SK-N-SH (cell line): ENCODE results near the gene TMEM132E. TPM values are rescaled to one million over a fixed set of nuclear protein-coding genes. Genes with fewer than 3 reads are reported as not detected.

Experiments used
- CTCF ChIA-PET: fragments of 300-600, 350-600 bp; formaldehyde crosslinking; extraction: SDS; loops from one replicate; lab custom pipeline; 2021; lab: Yijun Ruan, JAX
- POLR2A ChIA-PET: fragments of 350-600 bp; sonication (Branson Sonifier 250); formaldehyde crosslinking; extraction: SDS; loops from one replicate; lab custom pipeline; 2020; ENCODE audit warnings: antibody characterized with exemption, inconsistent platforms; lab: Yijun Ruan, JAX
- DNase-seq: peaks from one replicate; pipeline ENCODE4 v3.0.0; 2012
- H2AFZ ChIP-seq: fragments of 200-600 bp; sonication (generic); 2 replicates; pipeline ENCODE4 v1.8.1; 2016; ENCODE audit warnings: antibody characterized with exemption, mild to moderate bottlenecking, low read depth
- H3F3A ChIP-seq: fragments of 200-600 bp; sonication (generic); replicated peaks from 2 replicates; pipeline ENCODE3; 2016; ENCODE audit warnings: antibody characterized with exemption, mild to moderate bottlenecking; ENCODE audit not compliant: insufficient read depth
- H3K27ac ChIP-seq, 2 experiments: fragments of 200-500 bp in 1 of 2; fragments of 200-600 bp in 1 of 2; sonication (Bioruptor generic) in 1 of 2; sonication (generic), shearing (Covaris generic) in 1 of 2; 2 replicates each; pipeline versions ENCODE4 v1.5.1 to v1.6.1; 2014 to 2016; ENCODE audit warnings: low read depth in 2 of 2, inconsistent platforms in 1 of 2, low read length in 1 of 2, mild to moderate bottlenecking in 1 of 2, mixed read lengths in 1 of 2
- H3K27me3 ChIP-seq: fragments of 200-600 bp; sonication (generic), shearing (Covaris generic); 2 replicates; pipeline ENCODE4 v1.6.1; 2016; ENCODE audit warnings: mixed run types; ENCODE audit not compliant: insufficient read depth
- H3K36me3 ChIP-seq, 2 experiments: fragments of 200-500 bp in 1 of 2; fragments of 200-600 bp in 1 of 2; sonication (Bioruptor generic) in 1 of 2; sonication (generic) in 1 of 2; replicated peaks in 1 of 2; 2 replicates each; pipeline versions ENCODE3 to v1.5.1; 2014 to 2016; ENCODE audit warnings: low read length in 1 of 2, mild to moderate bottlenecking in 1 of 2; ENCODE audit not compliant: insufficient read depth in 2 of 2, control insufficient read depth in 1 of 2
- H3K4me1 ChIP-seq, 2 experiments: fragments of 200-500 bp in 1 of 2; fragments of 200-600 bp in 1 of 2; sonication (Bioruptor generic) in 1 of 2; sonication (generic), shearing (Covaris generic) in 1 of 2; 2 replicates each; pipeline versions ENCODE4 v1.5.1 to v1.6.1; 2014 to 2016; ENCODE audit warnings: low read depth in 1 of 2, low read length in 1 of 2, mixed run types in 1 of 2; ENCODE audit not compliant: insufficient read depth in 2 of 2, control insufficient read depth in 1 of 2
- H3K4me2 ChIP-seq: fragments of 200-600 bp; sonication (generic), shearing (Covaris generic); 2 replicates; pipeline ENCODE4 v1.6.1; 2017; ENCODE audit warnings: mixed run types
- H3K4me3 ChIP-seq, 2 experiments: fragments of 200-500 bp in 1 of 2; fragments of 200-600 bp in 1 of 2; sonication (Bioruptor generic) in 1 of 2; sonication (generic), shearing (Covaris generic) in 1 of 2; 2 replicates each; pipeline versions ENCODE4 v1.5.1 to v1.8.1; 2014 to 2016; ENCODE audit warnings: low read depth in 2 of 2, inconsistent platforms in 1 of 2, low read length in 1 of 2, mild to moderate bottlenecking in 1 of 2, mixed read lengths in 1 of 2, moderate library complexity in 1 of 2
- H3K79me2 ChIP-seq: fragments of 200-600 bp; sonication (generic); 2 replicates; pipeline ENCODE4 v1.8.1; 2017; ENCODE audit warnings: mild to moderate bottlenecking; ENCODE audit not compliant: insufficient read depth
- H3K9ac ChIP-seq: fragments of 200-600 bp; sonication (generic); 2 replicates; pipeline ENCODE4 v1.6.1; 2017; ENCODE audit warnings: mixed run types
- H3K9me2 ChIP-seq: fragments of 200-600 bp; sonication (generic); 2 replicates; pipeline ENCODE4 v1.6.1; 2017; ENCODE audit warnings: mixed run types
- H3K9me3 ChIP-seq: fragments of 200-600 bp; sonication (generic); 2 replicates; pipeline ENCODE4 v1.6.1; 2017; ENCODE audit warnings: mixed run types, mild to moderate bottlenecking, moderate library complexity
- H4K20me1 ChIP-seq: fragments of 200-600 bp; sonication (generic); 2 replicates; pipeline ENCODE4 v1.6.1; 2017; ENCODE audit warnings: mild to moderate bottlenecking, mixed run types; ENCODE audit not compliant: insufficient read depth
- ELF1 ChIP-seq: IDR thresholded peaks from 2 replicates; pipeline ENCODE4 v1.4.0; 2012
- NFIC ChIP-seq: IDR thresholded peaks from 2 replicates; pipeline ENCODE4 v1.4.0; 2012; ENCODE audit warnings: borderline replicate concordance
- REST ChIP-seq: IDR thresholded peaks from 2 replicates; pipeline ENCODE4 v1.6.1; 2012; ENCODE audit warnings: mild to moderate bottlenecking, low read depth, low read length, moderate library complexity
- TAF1 ChIP-seq: IDR thresholded peaks from 2 replicates; pipeline ENCODE4 v1.6.1; 2012; ENCODE audit warnings: low read depth, mild to moderate bottlenecking, low read length, moderate library complexity, borderline replicate concordance
- ZBTB33 ChIP-seq: IDR thresholded peaks from 2 replicates; pipeline ENCODE4 v1.4.0; 2012; ENCODE audit warnings: low read depth, borderline replicate concordance
- WGBS: methylation state at CpG from one replicate; pipeline ENCODE4 v1.1.6; 2017; ENCODE audit warnings: low lambda C conversion rate; 5-methylcytosine and 5-hydroxymethylcytosine counted together
- polyA plus RNA-seq, 3 experiments: library from polyadenylated mRNA; depleted of rRNA; stranded (reverse); fragments of >200 nt; gene quantifications; 2 replicates each; pipeline ENCODE4 v1.2.3, GENCODE V29; 2012

The TMEM132E gene
- polyA plus RNA-seq, 1 of the 3 experiments (the other 2 are of a cell fraction) = not detected

DNA sequence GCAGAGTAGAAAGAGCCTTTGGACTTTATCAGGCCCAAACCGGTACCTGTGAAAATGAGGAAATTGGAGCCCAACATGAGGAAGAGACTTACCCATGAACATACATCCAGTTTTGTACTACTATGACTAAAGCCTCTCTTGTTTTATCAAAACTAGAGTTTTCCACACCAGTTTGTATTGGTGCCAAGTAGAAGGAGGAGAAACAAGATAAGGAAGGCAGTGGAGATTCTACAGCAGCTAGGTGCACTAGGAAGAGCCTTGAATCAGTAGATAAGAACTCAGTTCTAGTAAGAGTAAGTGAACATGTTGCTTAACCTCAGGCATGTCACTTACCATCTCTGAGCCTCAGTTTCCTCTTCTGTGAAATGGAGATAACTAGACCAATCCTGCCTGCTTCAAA lies 13.7 kb upstream of the TMEM132E start:
- Histone ChIP-seq H3K9me3 (no peaks in the 10 kb centered on the region), H3K4me3 (no peak overlapping the region), H3K9ac (no peak overlapping the region), H3K79me2 (no peaks in the 10 kb centered on the region), H3K27ac (no peak overlapping the region), H4K20me1 (no peaks in the 10 kb centered on the region), H2AFZ (no peak overlapping the region), H3K4me1 (no peaks in the 10 kb centered on the region), H3K4me2 (no peak overlapping the region), H3K36me3 (no peaks in the 10 kb centered on the region), H3K9me2 (no peaks in the 10 kb centered on the region), H3F3A (no peaks in the 10 kb centered on the region), H3K27me3 (no peaks in the 10 kb centered on the region)
- ChIA-PET POLR2A (no interaction called here), CTCF (no interaction called here)
- DNase-seq = no peak
- TF ChIP-seq REST = no peak
- WGBS = 52% methylated on average over 1 of the region's 1 CpG

- H3K27me3 ChIP-seq = no peaks in the 10 kb centered on the region
- DNase-seq = no peak
- no peaks in the 10 kb centered on the region for H3K9me3 ChIP-seq
- ChIA-PET CTCF (interaction anchor here (1.0 kb wide), 2 partner anchors 15 to 23 kb away, joined by 4 read pairs; no protein-coding TSS in a partner anchor), POLR2A (no interaction called here)
- 13% methylated on average over 4 of the region's 4 CpGs for WGBS
- no peaks in the 10 kb centered on the region for H4K20me1 ChIP-seq
- H3F3A ChIP-seq = no peaks in the 10 kb centered on the region
- no peak overlapping the region for H3K27ac ChIP-seq
- H2AFZ ChIP-seq = no peak overlapping the region
- H3K4me3 ChIP-seq = no peak overlapping the region
- no peak overlapping the region for H3K9ac ChIP-seq
- H3K4me2 ChIP-seq = no peak overlapping the region
- no peaks in the 10 kb centered on the region for H3K4me1 ChIP-seq
- no peaks in the 10 kb centered on the region for H3K36me3 ChIP-seq
- H3K9me2 ChIP-seq = no peaks in the 10 kb centered on the region
- TF ChIP-seq ZBTB33 (no peak), TAF1 (no peak), NFIC (no peak), ELF1 (no peak)
- TF ChIP-seq, all 33 proteins: peak for 0
- H3K79me2 ChIP-seq = no peaks in the 10 kb centered on the region
These were observed 13.2 kb upstream of the TMEM132E start for GRCh38 chr17:34566201-34566600.
